ENCODE measurements around the gene EPB41L2.

The EPB41L2 gene

DNA sequence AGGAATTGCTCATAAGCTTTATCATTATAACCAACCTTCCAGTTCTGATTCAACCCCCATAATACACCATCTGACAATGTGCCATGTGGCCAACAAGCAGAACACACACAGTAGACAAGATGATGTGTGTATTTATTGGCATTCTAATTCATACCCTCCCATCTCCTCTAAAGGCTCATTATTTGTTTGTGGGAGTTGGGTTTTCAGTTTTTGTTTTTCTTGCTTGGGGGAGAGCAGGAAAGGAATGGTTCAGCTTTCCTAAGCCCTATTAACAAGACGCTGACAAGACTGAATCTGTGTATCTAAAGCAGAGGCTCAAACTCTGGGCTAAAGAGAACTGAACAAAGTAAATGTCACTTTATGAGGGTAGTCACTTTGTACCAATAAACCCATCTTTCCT, 36.8 kb downstream of the EPB41L2 start:
- TF ChIP-seq, protein P1, sequence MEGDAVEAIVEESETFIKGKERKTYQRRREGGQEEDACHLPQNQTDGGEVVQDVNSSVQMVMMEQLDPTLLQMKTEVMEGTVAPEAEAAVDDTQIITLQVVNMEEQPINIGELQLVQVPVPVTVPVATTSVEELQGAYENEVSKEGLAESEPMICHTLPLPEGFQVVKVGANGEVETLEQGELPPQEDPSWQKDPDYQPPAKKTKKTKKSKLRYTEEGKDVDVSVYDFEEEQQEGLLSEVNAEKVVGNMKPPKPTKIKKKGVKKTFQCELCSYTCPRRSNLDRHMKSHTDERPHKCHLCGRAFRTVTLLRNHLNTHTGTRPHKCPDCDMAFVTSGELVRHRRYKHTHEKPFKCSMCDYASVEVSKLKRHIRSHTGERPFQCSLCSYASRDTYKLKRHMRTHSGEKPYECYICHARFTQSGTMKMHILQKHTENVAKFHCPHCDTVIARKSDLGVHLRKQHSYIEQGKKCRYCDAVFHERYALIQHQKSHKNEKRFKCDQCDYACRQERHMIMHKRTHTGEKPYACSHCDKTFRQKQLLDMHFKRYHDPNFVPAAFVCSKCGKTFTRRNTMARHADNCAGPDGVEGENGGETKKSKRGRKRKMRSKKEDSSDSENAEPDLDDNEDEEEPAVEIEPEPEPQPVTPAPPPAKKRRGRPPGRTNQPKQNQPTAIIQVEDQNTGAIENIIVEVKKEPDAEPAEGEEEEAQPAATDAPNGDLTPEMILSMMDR (IDR thresholded peaks at IDR 0.05): no peak
- no peaks in the 10 kb centered on the region for H3K27me3 ChIP-seq (ENCODE audit: control insufficient read depth, insufficient read depth, low read length)
- no peak overlapping the region for H3K27ac ChIP-seq
- no peaks in the 10 kb centered on the region for H3K9me3 ChIP-seq (ENCODE audit: control insufficient read depth, low read length)
- H3K9ac ChIP-seq: no peak overlapping the region
- H3K4me1 ChIP-seq: no peaks in the 10 kb centered on the region
- H3K4me2 ChIP-seq (ENCODE audit: low read length): no peak overlapping the region
- no peak overlapping the region for H3K4me3 ChIP-seq (ENCODE audit: low read depth, low read length)
- no peaks in the 10 kb centered on the region for H3K36me3 ChIP-seq (ENCODE audit: control insufficient read depth, insufficient read depth, low read length)
- no peak overlapping the region for H2AFZ ChIP-seq
- peaks cover 2% of the 10 kb centered on the region for H3K79me2 ChIP-seq

- no peaks in the 10 kb centered on the region for H3K27me3 ChIP-seq (ENCODE audit: control insufficient read depth, insufficient read depth, low read length)
- no peak overlapping the region for H2AFZ ChIP-seq
- no peak overlapping the region for H3K9ac ChIP-seq
- peaks cover 2% of the 10 kb centered on the region for H3K79me2 ChIP-seq
- no peak overlapping the region for H3K4me2 ChIP-seq (ENCODE audit: low read length)
- TF ChIP-seq, protein P1 (IDR thresholded peaks at IDR 0.05): no peak
- no peaks in the 10 kb centered on the region for H3K36me3 ChIP-seq (ENCODE audit: control insufficient read depth, insufficient read depth, low read length)
- H3K4me1 ChIP-seq: no peaks in the 10 kb centered on the region
- H3K27ac ChIP-seq: no peak overlapping the region
- no peaks in the 10 kb centered on the region for H3K9me3 ChIP-seq (ENCODE audit: control insufficient read depth, low read length)
- H3K4me3 ChIP-seq (ENCODE audit: low read depth, low read length): no peak overlapping the region
Observed at GRCh38 chr6:131024565-131024964, 38.5 kb downstream of the EPB41L2 start.

DNA sequence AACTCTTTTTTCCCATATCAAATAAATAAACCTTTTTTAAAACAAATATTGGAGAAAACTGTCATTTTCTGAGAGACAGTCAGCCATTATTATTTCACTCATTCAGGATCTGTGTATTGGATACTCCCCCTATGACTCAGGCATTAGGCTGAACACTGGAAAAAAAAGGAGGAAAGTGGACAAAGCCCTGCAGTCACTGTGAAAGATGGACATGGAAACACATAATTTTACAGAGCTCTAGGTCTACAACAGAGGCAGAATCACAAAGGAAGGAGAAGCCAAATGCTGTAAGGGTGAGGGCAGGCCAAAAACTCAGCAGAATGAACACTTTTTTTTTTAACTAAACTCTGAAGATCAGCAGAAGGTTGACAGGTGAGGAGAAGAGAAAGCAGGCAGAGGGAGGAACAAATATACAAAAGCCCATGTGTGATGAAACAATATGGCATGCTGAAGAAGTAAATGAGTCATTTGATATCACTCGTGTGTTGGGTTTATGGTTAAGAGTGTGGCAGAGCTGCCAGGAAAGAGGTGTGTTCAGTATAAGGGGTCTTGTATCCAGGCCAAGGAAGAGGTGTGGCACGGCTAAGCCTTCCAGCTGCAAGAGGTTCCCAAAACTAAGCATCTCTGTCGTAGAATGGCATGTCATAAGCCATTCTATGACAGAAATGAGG, 39.1 kb downstream of the EPB41L2 start:
- H3K9ac ChIP-seq: no peak overlapping the region
- H3K79me2 ChIP-seq: peaks cover 2% of the 10 kb centered on the region
- H3K27ac ChIP-seq: no peak overlapping the region
- H3K4me2 ChIP-seq (ENCODE audit: low read length): no peak overlapping the region
- no peaks in the 10 kb centered on the region for H3K9me3 ChIP-seq (ENCODE audit: control insufficient read depth, low read length)
- TF ChIP-seq, protein P1 (IDR thresholded peaks at IDR 0.05): no peak
- H3K4me1 ChIP-seq: no peaks in the 10 kb centered on the region
- H2AFZ ChIP-seq: no peak overlapping the region
- no peaks in the 10 kb centered on the region for H3K27me3 ChIP-seq (ENCODE audit: control insufficient read depth, insufficient read depth, low read length)
- no peak overlapping the region for H3K4me3 ChIP-seq (ENCODE audit: low read depth, low read length)
- no peaks in the 10 kb centered on the region for H3K36me3 ChIP-seq (ENCODE audit: control insufficient read depth, insufficient read depth, low read length)

GRCh38 chr6:131022691-131023090, 40.4 kb downstream of the EPB41L2 start:
- H3K9ac ChIP-seq: no peak overlapping the region

More at GRCh38 chr6:131022691-131023090, 40.4 kb downstream of the EPB41L2 start:
- H3K4me2 ChIP-seq (ENCODE audit: low read length): no peak overlapping the region
- TF ChIP-seq, protein P1 (IDR thresholded peaks at IDR 0.05): no peak
- H3K4me3 ChIP-seq (ENCODE audit: low read depth, low read length): no peak overlapping the region
- no peak overlapping the region for H2AFZ ChIP-seq
- no peaks in the 10 kb centered on the region for H3K36me3 ChIP-seq (ENCODE audit: control insufficient read depth, insufficient read depth, low read length)
- H3K4me1 ChIP-seq: no peaks in the 10 kb centered on the region
- no peaks in the 10 kb centered on the region for H3K27me3 ChIP-seq (ENCODE audit: control insufficient read depth, insufficient read depth, low read length)
- H3K27ac ChIP-seq: no peak overlapping the region
- no peaks in the 10 kb centered on the region for H3K9me3 ChIP-seq (ENCODE audit: control insufficient read depth, low read length)
- H3K79me2 ChIP-seq: no peaks in the 10 kb centered on the region
